Activated CD8-positive, alpha-beta memory T cell treated with anti-CD3 and anti-CD28 coated beads, Interleukin-2, amount 50 U/mL, for 24 hours (primary cell): ENCODE results near the gene WRAP73.
"Not testable (repeated sequence)": the region's sequence is repeated elsewhere in the genome, so short reads cannot be mapped to it uniquely, and the experiment has no call there.

Experiments used
- DNase-seq: peaks from one replicate; pipeline ENCODE4 v3.0.0-alpha.2; 2020; ENCODE audit errors: extremely low read depth

WRAP73 gene

DNA sequence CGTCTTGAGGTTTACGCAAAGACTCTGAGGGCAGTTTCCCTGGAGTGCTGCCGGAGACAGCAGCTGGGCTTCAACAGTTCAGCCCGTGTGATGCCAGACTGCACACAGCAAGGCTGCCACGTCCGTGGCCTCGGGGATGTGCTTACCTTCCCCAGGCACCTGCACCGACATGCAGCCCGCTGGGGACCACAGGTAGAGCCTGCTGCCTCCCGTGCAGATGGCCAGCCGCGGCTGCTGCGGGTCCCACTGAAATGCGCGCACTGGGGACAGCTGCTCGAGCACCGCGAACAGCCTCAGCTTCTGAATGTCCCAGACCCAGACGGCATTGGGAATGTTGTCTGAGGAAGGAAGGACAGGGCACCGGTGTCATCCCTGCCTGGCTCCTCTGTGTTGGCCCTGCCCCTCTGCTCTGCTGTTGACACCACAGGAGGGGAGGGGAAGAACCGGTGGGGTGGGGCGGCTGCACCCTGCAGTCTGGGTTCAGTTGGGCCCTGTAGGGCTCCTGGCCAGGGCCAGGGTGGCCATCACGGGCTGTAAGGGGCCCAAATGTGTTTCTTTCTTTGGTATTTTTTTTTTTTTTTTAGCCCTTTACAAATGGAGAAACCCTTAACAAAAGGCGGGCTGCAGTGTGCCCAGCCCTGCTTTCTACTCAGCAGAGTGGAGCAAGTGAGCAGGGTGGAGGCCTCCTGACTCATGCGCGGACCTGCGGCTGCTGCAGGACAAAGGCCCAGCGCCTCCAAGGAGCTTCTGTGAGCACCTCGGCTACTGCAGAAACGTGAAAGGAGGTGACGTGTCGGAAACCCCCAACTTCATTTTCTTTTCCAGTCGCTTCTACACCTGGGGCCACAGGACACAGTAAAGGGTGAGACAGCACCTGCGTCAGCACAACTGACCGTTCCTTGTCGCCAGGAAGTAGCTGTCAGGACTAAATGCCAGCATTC, 18.3 kb downstream of the WRAP73 start:
- no peak for DNase-seq

- no peak for DNase-seq
Measured at GRCh38 chr1:3630914-3631313, 19.0 kb downstream of the WRAP73 start.

DNA sequence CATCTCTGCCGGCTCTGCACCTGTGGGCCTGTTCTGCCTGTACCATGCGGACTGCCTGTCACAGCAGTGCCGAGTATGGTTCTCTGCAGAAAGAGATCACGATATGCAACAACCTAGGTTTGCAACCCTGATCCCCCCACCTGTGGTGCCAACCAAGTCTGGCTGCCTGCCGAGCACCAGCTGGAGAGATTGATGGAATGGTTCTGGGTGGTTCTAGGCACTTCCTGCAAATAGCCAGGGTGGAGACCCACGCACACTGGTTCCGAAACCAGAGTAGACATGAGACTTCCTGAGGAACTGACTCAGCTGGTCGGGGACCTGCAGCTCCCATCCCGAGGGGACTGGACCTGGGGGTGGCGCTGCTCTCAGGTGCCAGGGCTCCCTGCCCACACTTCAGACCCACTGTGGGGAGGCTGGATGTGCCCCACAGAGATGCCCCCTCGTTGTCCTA, 19.7 kb downstream of the WRAP73 start:
- DNase-seq, result no peak

- DNase-seq, result no peak
Measured at GRCh38 chr1:3629561-3630160, 20.2 kb downstream of the WRAP73 start.

- DNase-seq, result no peak
Measured at GRCh38 chr1:3628445-3628844, 21.5 kb downstream of the WRAP73 start.

DNA sequence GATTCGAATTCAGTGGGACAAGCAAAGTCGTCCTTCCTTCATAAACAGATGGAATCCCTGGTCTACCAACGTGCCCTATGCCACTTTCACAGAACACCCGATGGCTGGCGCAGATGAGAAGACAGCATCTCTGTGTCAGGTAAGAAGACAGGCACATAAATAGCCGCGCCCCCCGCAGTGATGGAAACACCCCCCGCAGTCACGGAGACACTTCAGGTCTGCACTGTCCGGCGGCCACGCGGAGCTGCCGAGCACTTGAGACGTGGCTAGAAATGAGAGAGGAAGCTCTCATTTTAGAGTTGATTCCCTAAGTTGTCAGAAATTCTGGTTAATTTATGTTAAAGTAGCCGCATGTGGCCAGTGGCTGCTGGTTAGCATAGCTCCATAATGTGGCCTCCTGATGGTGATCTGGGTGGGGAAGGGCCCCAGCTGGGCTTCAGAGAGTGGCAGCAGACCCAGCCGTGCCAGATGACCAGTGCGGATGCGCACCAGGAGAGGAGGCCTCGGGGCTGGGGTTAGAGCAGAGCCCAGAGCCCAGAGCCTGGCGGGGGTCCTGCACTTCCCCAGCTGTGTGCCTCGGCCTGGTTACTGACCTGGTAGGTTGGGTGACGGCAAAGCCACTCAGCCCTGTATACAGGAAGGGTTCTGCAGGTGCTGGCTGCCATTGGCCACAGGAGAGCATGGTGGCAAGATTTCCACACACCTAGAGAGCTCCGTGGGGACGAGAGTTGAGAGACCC, 22.2 kb downstream of the WRAP73 start:
- no peak for DNase-seq

- no peak for DNase-seq
Measured at GRCh38 chr1:3626025-3626424, 23.9 kb downstream of the WRAP73 start.

DNA sequence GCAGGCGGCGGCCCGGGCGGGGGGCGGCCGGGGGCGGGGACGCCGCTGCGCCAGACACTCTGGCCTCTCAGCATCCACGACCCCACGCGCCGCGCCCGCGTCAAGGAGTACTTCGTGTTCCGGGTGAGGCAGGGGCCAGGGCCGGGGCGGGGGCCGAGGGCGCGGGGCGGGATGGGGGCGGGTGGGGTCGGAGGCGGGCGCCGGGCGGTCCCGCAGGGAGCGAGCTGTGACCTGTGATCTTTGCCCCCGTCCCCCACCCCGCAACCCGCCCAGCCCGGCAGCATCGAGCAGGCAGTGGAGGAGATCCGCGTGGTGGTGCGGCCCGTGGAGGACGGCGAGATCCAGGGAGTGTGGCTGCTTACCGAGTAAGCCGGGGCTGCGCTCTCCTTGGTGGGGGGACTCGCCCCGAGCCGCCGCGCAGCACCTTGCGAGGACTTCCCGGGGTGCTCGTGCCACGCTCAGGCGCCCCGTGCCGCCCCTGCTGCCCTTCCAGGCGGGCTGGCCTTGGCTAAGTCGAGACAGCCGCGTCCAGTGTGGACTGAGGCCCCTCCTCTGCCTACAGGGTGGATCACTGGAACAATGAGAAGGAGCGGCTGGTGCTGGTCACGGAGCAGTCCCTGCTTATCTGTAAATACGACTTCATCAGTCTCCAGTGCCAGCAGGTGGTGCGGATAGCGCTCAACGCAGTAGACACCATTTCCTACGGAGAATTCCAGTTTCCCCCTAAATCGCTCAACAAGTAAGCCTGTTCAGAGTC, 24.6 kb downstream of the WRAP73 start:
- DNase-seq, result no peak

DNA sequence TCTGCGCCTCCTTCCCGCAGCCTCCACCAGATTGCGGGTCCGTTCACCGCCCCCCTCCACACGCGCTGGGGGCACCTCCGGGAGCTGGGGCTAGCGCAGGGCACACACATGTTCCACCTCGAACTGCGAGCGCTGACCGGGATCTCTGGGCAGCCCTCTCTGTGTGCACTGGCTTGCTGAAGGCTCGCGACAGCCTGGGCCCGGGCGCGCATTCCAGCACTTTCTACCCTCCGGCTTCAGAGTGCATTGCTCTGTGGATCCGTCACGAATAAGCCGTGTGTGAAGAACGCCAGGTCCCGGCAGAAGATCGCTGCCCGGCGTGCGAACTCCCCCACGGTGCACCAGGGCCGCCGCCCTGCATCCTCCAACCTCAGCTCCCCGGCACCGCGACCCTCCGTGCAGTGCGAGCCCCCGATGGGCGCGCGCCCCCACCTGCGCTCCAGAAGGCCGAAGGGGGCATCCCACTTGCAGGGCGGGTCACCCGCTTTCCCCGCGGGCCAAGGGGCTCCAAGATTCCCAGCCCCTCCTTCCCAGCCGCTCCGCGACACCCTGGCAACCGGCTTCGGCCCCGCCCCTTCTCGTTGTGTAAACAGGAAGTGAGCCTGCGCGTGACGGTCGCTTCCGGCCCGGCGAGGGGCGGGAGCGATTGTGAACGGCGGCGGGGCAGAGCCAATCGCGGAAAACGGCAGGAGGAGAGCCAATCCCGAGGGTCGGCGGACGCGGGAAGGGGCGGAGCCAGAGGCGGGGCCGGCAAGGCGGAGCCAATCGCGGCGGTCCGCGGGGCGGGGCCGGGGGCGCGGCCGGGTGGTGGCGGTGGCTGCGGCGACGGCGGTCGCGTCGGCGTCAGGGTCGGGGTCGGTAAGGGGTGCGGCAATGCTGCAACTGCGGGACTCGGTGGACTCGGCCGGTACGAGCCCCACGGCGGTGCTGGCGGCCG, 25.4 kb downstream of the WRAP73 start, which contains the start of gene TPRG1L:
TSS of gene TPRG1L (plus strand) at position 816 of the 937 bp plus-strand sequence. CDS start at position 874, 58 bp downstream.
- peak; percentile 97 for DNase-seq

DNA sequence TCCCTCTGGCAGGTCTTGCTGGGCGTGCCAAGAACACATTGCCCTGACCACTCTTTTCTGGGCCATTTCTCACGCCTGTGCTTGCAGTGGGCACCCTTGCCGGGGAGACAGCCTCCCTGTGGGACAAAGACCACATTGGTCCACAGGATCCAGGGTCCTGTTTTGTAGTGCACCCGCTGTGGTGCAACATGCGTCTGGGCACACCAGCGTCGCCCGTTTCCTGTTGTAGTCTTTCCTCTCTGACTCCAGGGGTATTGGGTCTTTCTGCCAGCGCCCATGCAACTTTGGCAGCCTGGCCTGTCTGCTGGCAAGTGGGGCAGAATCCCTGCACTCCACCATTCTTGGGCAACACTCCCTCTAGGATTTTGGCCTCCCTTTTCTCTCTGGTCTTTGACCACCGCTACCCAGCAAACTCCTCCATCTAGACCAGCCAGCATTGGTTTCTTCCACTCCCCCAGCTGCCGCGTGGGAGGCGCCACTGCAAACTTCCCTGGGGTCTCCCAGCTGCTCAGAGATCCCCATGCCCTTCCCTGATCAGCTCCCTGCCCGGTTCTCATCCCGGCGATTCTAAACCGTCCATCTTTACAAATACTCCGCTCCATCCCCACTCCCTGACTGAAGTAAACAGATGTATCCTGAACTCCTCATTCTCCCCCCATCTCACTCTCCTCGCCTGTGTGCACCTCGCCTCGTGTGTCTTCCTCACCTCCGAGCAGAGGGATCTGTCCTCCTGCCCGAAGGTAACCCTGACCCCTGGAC, 26.3 kb downstream of the WRAP73 start:
- no peak for DNase-seq

DNA sequence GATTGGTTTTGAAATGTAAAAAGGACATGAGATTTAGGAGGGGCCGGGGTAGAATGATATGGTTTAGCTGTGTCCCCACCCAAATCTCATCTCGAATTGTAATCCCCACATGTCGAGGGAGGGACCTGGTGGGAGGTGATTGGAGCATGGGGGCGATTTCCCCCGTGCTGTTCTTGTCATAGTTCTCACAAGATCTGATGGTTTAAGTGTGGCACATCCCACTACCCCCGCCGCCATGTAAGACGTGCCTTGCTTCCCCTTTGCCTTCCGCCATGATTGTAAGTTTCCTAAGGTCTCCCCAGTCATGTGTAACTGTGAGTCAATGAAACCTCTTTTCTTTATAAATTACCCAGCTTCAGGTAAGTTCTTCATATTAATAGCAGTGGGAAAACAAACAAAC, 27.8 kb downstream of the WRAP73 start:
- not testable (repeated sequence) for DNase-seq

DNA sequence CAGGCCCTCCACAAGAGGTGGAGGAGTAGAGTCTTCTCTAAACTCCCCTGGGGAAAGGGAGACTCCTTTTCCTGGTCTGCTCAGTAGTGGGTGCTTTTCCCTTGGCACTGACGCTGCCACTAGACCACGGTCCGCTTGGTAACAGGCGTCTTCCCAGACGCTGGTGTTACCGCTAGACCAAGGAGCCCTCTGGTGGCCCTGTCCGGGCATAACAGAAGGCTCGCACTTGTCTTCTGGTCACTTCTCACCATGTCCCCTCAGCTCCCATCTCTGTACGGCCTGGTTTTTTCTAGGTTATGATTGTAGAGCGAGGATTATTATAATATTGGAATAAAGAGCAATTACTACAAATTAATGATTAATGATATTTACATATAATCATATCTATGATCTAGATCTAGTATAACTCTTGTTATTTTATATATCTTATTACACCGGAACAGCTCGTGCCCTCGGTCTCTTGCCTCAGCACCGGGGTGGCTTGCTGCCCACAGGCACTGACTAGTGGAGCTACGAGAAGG, 28.7 kb downstream of the WRAP73 start:
- DNase-seq, result not testable (repeated sequence)

DNA sequence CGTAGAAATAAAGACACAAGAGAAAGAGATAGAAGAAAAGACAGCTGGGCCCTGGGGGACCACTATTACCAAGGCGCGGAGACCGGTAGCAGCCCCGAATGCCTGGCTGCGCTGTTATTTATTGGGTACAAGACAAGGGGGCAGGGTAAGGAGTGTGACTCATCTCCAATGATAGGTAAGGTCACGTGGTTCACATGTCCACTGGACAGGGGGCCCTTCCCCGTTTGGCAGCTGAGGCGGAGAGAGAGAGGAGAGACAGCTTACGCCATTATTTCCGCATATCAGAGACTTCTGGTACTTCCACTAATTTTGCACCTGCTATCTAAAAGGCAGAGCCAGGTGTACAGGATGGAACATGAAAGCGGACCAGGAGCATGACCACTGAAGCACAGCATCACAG, 29.2 kb downstream of the WRAP73 start:
- no peak for DNase-seq

DNA sequence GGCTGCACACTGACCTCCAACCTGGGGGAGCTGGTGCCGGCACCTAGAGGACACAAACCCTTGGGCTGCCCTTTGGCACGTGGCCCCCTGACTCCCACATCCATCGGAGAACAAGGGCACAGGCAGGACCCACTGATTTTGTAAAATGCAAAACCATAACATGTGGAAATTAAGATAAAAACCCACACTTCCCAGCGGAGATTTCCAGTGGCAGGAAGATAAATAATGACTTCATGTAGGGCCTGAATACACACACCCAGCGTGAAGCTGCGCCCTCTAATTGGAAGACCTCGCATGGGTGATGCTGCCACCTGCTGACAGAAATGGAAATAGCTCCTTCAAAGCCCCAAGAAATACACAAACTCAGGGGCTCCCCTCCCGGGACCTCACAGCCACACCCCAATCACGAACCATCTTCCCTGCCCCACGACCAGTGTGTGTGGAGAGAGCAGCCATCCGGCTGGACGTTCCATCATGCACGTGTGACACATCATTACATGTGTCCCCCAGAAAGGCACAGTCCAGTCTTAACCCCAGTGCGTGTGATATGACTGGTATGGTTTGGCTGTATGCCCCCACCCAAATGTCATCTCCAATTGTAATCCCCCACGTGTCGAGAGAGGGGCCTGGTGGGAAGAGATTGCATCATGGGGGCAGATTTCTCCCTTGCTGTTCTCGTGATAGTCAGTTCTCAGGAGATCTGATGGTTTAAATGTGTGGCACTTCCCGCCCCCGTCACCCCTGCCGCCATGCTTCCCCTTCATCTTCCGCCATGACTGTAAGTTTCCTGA, 30.8 kb downstream of the WRAP73 start:
- peak; percentile 43 for DNase-seq

GRCh38 chr1:3618531-3618880, 31.4 kb downstream of the WRAP73 start:
- DNase-seq, result no peak

- DNase-seq, result no peak
Measured at GRCh38 chr1:3617806-3618345, 32.0 kb downstream of the WRAP73 start.

- DNase-seq, result no peak
Measured at GRCh38 chr1:3616861-3617260, 33.0 kb downstream of the WRAP73 start.
